ENCODE measurements around the gene TRIM32. TPM values are rescaled to one million over a fixed set of nuclear protein-coding genes. Genes with fewer than 3 reads are reported as not detected.

TRIM32 gene
- total RNA-seq, 1 donor from 2014 or later: 16.0 TPM

DNA sequence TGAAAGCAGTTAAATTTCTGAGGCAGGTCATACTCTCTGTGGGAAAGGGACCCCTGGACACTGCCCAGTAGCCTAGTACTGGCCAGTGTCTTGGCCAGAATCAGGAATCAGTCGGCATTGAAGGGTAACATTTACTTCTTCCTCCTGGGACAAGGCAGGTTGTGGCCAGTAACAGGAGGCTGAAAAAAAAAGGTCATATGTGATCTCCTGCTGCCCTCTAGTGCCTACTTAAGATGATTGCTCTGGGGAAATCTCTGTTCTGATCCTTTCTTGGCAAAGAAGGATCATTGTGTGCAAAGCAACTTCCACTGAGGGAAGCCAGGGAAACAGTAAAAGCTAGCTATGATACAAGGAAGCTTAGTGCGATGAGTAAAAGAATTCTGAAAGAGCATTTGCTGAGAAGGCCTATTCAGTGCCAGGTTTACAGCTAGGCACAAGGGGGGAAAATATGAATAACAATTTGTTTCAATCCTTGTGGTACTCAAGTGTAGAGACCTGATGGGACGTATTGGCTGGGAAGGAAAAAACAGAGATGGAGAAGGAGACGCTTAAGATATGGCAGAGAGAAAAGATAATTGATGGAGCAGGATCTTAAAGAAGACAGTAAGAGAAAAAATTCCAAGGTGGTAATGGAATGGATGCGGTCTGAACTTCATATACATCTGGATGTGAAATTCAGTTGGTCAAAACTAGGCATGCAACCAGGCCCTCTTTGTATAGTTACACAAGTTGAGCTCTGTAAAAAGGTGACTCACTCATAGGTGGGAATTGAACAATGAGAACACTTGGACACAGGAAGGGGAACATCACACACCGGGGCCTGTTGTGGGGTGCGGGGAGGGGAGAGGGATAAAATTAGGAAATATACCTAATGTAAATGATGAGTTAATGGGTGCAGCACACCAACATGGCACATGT lies 25.8 kb upstream of the TRIM32 start:
- no peaks in the 10 kb centered on the region for H3K36me3 Mint-ChIP-seq (ENCODE audit: low read depth)
- no peaks in the 10 kb centered on the region for H3K27me3 Mint-ChIP-seq (ENCODE audit: insufficient read depth)
- DNase-seq (ENCODE audit: low spot score): no peak
- H3K4me1 Mint-ChIP-seq (ENCODE audit: low read depth): no peaks in the 10 kb centered on the region
- intact Hi-C loops (cut with micrococcal nuclease): loop anchor here (1.0 to 10.0 kb wide), 5 partner anchors 72 to 1996 kb away; no protein-coding TSS in a partner anchor
- no peak overlapping the region for H3K27ac Mint-ChIP-seq
- no peaks in the 10 kb centered on the region for H3K9me3 Mint-ChIP-seq
- H3K4me3 Mint-ChIP-seq: no peak overlapping the region

GRCh38 chr9:116662646-116663310 lies 24.3 kb upstream of the TRIM32 start:
- Mint-ChIP-seq H3K36me3 (ENCODE audit: low read depth) (no peaks in the 10 kb centered on the region), H3K9me3 (no peaks in the 10 kb centered on the region), H3K4me1 (ENCODE audit: low read depth) (no peaks in the 10 kb centered on the region), H3K27ac (no peak overlapping the region), H3K27me3 (ENCODE audit: insufficient read depth) (no peaks in the 10 kb centered on the region), H3K4me3 (no peak overlapping the region)
- DNase-seq (ENCODE audit: low spot score): no peak
- intact Hi-C loops (cut with micrococcal nuclease): loop anchor here (5.0 to 10.0 kb wide), 2 partner anchors 515 to 1998 kb away; no protein-coding TSS in a partner anchor

DNA sequence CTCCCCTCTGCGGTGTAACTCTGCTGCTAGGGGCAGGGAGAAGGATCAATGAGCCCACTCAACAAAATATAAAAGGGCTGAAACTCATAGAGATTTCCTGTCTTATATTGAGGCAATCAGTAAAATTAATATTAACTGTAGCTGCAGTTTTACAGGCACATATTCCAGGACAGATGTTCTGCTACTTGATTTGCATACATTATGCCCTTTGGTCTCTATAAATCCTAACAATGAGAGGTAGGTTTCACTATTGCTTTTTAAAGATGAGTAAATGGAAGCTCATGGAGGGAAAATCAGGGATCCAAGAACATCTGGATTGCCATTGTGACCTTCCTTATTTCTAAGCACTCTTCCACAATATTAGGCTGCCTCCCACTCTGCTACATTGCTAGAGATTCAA lies 23.5 kb upstream of the TRIM32 start:
- Mint-ChIP-seq H3K4me1 (ENCODE audit: low read depth) (no peaks in the 10 kb centered on the region), H3K27me3 (ENCODE audit: insufficient read depth) (no peaks in the 10 kb centered on the region), H3K9me3 (no peaks in the 10 kb centered on the region), H3K36me3 (ENCODE audit: low read depth) (no peaks in the 10 kb centered on the region), H3K4me3 (no peak overlapping the region), H3K27ac (no peak overlapping the region)
- no peak for DNase-seq (ENCODE audit: low spot score)
- intact Hi-C loops (cut with micrococcal nuclease): loop anchor here (5.0 to 10.0 kb wide), 2 partner anchors 516 to 1999 kb away; no protein-coding TSS in a partner anchor

- DNase-seq (ENCODE audit: low spot score): no peak
- Mint-ChIP-seq H3K4me1 (ENCODE audit: low read depth) (no peaks in the 10 kb centered on the region), H3K9me3 (peaks cover 10% of the 10 kb centered on the region), H3K27me3 (ENCODE audit: insufficient read depth) (no peaks in the 10 kb centered on the region), H3K27ac (no peak overlapping the region), H3K4me3 (no peak overlapping the region), H3K36me3 (ENCODE audit: low read depth) (peaks cover 3% of the 10 kb centered on the region)
- intact Hi-C loops (cut with micrococcal nuclease): loop anchor here (10.0 kb wide), 1 partner anchor 2004 kb away; no protein-coding TSS in a partner anchor
Observed at GRCh38 chr9:116668970-116669695, 18.0 kb upstream of the TRIM32 start.

DNA sequence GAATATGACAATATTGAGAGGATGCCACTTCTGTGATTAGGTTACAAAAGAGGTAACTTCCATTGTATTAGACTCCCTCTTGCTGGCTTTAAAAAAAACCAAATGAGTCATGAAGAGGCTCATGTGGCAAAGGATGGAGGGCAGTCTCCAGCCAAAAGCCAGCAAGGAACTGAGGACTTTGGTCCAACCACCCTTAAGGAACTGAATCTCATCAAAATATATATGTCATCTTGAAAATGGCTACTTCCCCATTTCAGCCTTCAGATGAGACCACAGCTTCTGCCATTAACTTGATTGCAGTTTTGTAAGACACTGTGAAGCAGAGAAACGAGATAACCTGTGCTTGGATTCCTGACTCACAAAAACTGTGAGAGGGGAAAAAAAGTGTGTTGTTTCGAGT lies 15.5 kb upstream of the TRIM32 start:
- Mint-ChIP-seq H3K4me3 (no peak overlapping the region), H3K4me1 (ENCODE audit: low read depth) (no peaks in the 10 kb centered on the region)

DNA sequence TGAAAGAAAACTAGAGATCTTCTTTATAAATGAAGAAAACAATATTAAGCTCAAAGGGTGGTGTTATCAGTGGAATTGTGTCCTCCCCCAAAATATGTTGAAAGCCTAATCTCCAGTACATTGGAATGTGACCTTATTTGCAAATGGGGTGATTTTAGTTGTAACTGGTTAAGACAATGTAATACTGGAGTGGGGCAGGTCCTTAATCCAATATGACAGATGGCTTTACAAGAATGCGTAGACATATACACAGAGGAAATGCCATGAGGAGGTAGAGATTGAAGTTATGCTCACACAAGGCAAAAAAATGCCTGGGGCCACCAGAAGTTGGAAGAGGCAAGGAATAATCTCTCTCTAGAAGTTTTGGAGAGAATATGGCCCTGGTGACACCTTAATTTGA lies 13.7 kb upstream of the TRIM32 start:
- Mint-ChIP-seq H3K36me3 (ENCODE audit: low read depth) (peaks cover 3% of the 10 kb centered on the region), H3K4me3 (no peak overlapping the region), H3K9me3 (peaks cover 25% of the 10 kb centered on the region), H3K4me1 (ENCODE audit: low read depth) (no peaks in the 10 kb centered on the region), H3K27me3 (ENCODE audit: insufficient read depth) (no peaks in the 10 kb centered on the region), H3K27ac (no peak overlapping the region)
- intact Hi-C loops (cut with micrococcal nuclease): no loop called here
- no peak for DNase-seq (ENCODE audit: low spot score)

More for the DNA sequence above, 15.5 kb upstream of the TRIM32 start:
- Mint-ChIP-seq H3K27ac (no peak overlapping the region), H3K27me3 (ENCODE audit: insufficient read depth) (no peaks in the 10 kb centered on the region), H3K36me3 (ENCODE audit: low read depth) (peaks cover 3% of the 10 kb centered on the region), H3K9me3 (peaks cover 25% of the 10 kb centered on the region)
- intact Hi-C loops (cut with micrococcal nuclease): no loop called here
- no peak for DNase-seq (ENCODE audit: low spot score)

DNA sequence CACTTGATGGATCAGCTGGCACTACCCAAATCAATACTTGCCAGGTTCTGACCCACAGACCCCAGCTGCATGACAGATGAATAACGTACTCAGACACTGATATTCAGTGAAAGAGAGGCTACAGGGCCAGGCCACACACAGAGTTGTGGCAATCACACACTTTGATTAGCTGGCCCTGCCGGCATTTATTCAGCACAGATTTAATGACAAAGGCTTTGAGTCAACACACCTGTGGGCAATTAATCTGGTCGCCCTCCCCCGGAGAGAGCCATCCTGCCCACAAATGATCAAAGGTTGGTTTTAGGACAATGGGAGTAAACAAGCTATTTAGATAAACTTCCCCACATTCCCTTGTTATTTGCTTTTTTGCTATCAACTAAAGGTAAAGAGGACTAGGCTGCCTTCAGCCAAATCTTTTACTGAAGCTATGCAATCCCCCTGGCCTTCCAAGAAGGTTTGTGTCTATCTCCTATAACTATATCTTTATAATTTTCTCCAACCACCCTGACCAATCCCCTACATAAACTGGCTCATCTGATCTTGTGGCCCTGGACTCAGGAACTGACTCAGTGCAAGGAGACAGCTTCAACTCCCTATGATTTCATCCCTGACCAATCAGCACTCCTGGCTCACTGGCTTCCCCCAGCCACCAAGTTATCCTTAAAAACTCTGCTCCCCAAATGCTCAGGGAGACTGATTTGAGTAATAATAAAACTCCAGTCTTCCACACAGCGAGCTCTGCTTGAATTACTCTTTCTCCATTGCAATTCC lies 12.7 kb upstream of the TRIM32 start:
- no peak overlapping the region for H3K27ac Mint-ChIP-seq
- DNase-seq (ENCODE audit: low spot score): no peak
- H3K27me3 Mint-ChIP-seq (ENCODE audit: insufficient read depth): no peaks in the 10 kb centered on the region
- intact Hi-C loops (cut with micrococcal nuclease): no loop called here
- no peaks in the 10 kb centered on the region for H3K4me1 Mint-ChIP-seq (ENCODE audit: low read depth)
- H3K4me3 Mint-ChIP-seq: no peak overlapping the region
- peaks cover 25% of the 10 kb centered on the region for H3K9me3 Mint-ChIP-seq
- peaks cover 3% of the 10 kb centered on the region for H3K36me3 Mint-ChIP-seq (ENCODE audit: low read depth)

DNA sequence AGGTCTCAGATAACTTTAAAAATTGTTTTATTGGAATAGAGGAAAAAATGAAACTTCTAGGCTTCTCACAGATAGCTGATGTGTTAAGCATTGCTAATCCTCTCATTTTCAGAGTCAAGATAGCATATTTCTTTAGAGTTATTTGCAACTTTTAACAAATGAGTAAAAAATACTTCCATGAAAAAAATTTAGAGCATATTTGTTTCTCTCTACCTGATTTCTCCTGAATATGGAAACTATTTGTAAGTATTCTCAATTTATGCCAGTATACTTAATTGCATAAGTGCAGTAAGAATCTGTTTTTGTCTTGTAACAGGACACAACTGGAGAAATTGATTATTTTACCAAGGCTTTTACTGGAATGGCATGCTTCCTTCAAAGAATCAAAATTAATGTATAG lies 3.6 kb upstream of the TRIM32 start:
- intact Hi-C loops (cut with micrococcal nuclease): loop anchor here (10.0 kb wide), 1 partner anchor 1679 kb away; no protein-coding TSS in a partner anchor
- peaks cover 7% of the 10 kb centered on the region for H3K36me3 Mint-ChIP-seq (ENCODE audit: low read depth)
- no peak overlapping the region for H3K27ac Mint-ChIP-seq
- peaks cover 11% of the 10 kb centered on the region for H3K9me3 Mint-ChIP-seq
- no peaks in the 10 kb centered on the region for H3K27me3 Mint-ChIP-seq (ENCODE audit: insufficient read depth)
- no peak for DNase-seq (ENCODE audit: low spot score)
- peaks cover 23% of the 10 kb centered on the region for H3K4me1 Mint-ChIP-seq (ENCODE audit: low read depth)
- H3K4me3 Mint-ChIP-seq: no peak overlapping the region

GRCh38 chr9:116685166-116685565 lies 1.9 kb upstream of the TRIM32 start:
- DNase-seq (ENCODE audit: low spot score): no peak
- H3K36me3 Mint-ChIP-seq (ENCODE audit: low read depth): peaks cover 7% of the 10 kb centered on the region
- H3K27me3 Mint-ChIP-seq (ENCODE audit: insufficient read depth): no peaks in the 10 kb centered on the region
- H3K27ac Mint-ChIP-seq: no peak overlapping the region
- intact Hi-C loops (cut with micrococcal nuclease): loop anchor here (10.0 kb wide), 1 partner anchor 1680 kb away; no protein-coding TSS in a partner anchor
- no peak overlapping the region for H3K4me3 Mint-ChIP-seq
- peaks cover 36% of the 10 kb centered on the region for H3K4me1 Mint-ChIP-seq (ENCODE audit: low read depth)
- H3K9me3 Mint-ChIP-seq: peaks cover 11% of the 10 kb centered on the region

DNA sequence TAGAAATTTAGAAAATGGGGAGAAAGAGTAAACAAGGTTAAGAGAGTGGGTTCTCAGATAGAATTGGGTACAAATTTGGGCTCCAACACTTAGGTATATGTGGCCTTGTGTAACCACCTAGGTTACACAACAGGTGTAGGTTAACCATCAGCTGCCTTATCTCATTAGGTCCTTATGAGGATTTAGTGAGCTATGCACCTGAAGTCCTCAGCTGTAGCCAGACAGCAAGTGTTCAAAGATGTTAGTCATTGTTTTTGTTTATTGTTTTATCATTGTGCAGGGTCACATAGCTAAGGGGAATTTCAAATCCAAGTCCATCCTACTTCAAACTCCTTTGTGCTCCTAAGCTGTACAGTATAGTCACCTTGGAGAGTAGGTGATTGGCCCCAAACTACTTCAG lies 970 bp upstream of the TRIM32 start:
- peak overlapping the region; percentile 90 for H3K4me3 Mint-ChIP-seq
- peak overlapping the region; percentile 85 for H3K27ac Mint-ChIP-seq
- peaks cover 7% of the 10 kb centered on the region for H3K36me3 Mint-ChIP-seq (ENCODE audit: low read depth)
- intact Hi-C loops (cut with micrococcal nuclease): loop anchor here (10.0 kb wide), 1 partner anchor 1681 kb away; no protein-coding TSS in a partner anchor
- H3K9me3 Mint-ChIP-seq: peaks cover 11% of the 10 kb centered on the region
- no peak for DNase-seq (ENCODE audit: low spot score)
- peaks cover 43% of the 10 kb centered on the region for H3K4me1 Mint-ChIP-seq (ENCODE audit: low read depth)
- no peaks in the 10 kb centered on the region for H3K27me3 Mint-ChIP-seq (ENCODE audit: insufficient read depth)

DNA sequence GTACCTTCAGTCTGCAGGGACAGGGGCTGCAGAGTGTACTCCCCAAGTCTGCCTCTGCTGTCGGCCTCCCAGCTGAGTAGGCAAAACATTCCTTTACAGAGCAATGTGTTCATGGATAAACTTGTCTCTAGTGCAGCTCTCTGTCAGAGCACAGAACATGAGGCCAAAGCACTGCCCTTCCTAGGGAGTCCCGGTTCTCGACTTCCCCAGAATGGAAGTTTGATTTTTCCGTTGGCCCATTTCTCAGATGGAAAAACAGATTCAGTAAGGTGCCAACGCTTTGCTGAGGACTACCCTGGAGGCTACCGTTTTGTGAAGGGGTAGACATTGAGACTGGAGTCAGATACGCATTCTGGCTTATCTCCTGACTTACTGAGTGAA lies 422 bp upstream of the TRIM32 start:
- H3K27ac Mint-ChIP-seq: peak overlapping the region; percentile 85
- H3K36me3 Mint-ChIP-seq (ENCODE audit: low read depth): peaks cover 7% of the 10 kb centered on the region
- no peaks in the 10 kb centered on the region for H3K27me3 Mint-ChIP-seq (ENCODE audit: insufficient read depth)
- peaks cover 11% of the 10 kb centered on the region for H3K9me3 Mint-ChIP-seq
- peak overlapping the region; percentile 90 for H3K4me3 Mint-ChIP-seq
- H3K4me1 Mint-ChIP-seq (ENCODE audit: low read depth): peaks cover 48% of the 10 kb centered on the region
- no peak for DNase-seq (ENCODE audit: low spot score)
- intact Hi-C loops (cut with micrococcal nuclease): loop anchor here (1.0 to 10.0 kb wide), 2 partner anchors 15 to 1682 kb away; no protein-coding TSS in a partner anchor

DNA sequence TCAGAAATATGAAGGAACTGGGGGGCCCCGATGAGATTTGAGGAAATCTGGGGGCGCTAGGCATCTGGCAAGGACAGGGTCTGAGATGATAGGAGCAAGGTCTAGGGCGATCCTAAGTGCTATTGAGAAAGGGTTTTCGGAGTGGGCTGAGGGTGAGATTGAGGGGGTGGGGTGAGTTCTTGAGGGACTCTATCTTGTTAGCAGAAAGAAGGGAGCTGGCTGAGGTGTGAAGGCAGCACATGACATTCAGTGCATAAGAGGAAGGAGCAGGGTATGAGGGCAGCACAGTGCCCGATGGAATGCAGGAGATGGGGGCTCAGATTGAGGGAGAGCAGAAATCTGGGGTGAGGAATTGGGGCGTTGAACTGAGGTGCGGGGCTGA lies 640 bp downstream of the TRIM32 start:
- peak overlapping the region; percentile 90 for H3K4me3 Mint-ChIP-seq
- intact Hi-C loops (cut with micrococcal nuclease): loop anchor here (1.0 to 10.0 kb wide), 2 partner anchors 14 to 1683 kb away; no protein-coding TSS in a partner anchor
- H3K36me3 Mint-ChIP-seq (ENCODE audit: low read depth): peaks cover 8% of the 10 kb centered on the region
- no peaks in the 10 kb centered on the region for H3K27me3 Mint-ChIP-seq (ENCODE audit: insufficient read depth)
- DNase-seq (ENCODE audit: low spot score): no peak
- H3K9me3 Mint-ChIP-seq: peaks cover 11% of the 10 kb centered on the region
- peaks cover 57% of the 10 kb centered on the region for H3K4me1 Mint-ChIP-seq (ENCODE audit: low read depth)
- H3K27ac Mint-ChIP-seq: peak overlapping the region; percentile 46
